ENCODE data around the gene SCN10A. TPM values are rescaled to one million over a fixed set of nuclear protein-coding genes. Genes with fewer than 3 reads are reported as not detected.

The SCN10A gene
- total RNA-seq, 4 donors from 2014 or later: not detected

GRCh38 chr3:38793721-38794120 lies 22.3 kb downstream of the SCN10A start:
- intact Hi-C loops (cut with DNase I): no loop called here
- Histone ChIP-seq H3K27me3 (no peaks in the 10 kb centered on the region), H3K36me3 (no peaks in the 10 kb centered on the region), H3K27ac (replicated peaks in 1 of 4) (no peak overlapping the region), H3K9me3 (no peaks in the 10 kb centered on the region), H3K4me1 (no peaks in the 10 kb centered on the region), H3K4me3 (no peak overlapping the region)
- DNase-seq (ENCODE audit: extremely low spot score): peak; percentile 90
- 81% methylated on average over 8 of the region's 8 CpGs for WGBS
- TF ChIP-seq CTCF (IDR thresholded peaks at IDR 0.05): no peak
- TF ChIP-seq POLR2A (IDR thresholded peaks at IDR 0.05; ENCODE audit: low read depth): no peak
- no peak for TF ChIP-seq EP300 (IDR thresholded peaks at IDR 0.05)
- TF ChIP-seq POLR2AphosphoS5 (IDR thresholded peaks at IDR 0.05): no peak

GRCh38 chr3:38792983-38793382 lies 23.0 kb downstream of the SCN10A start:
- no peaks in the 10 kb centered on the region for H3K36me3 ChIP-seq
- H3K27ac ChIP-seq (replicated peaks in 1 of 4): no peak overlapping the region
- no peak overlapping the region for H3K4me3 ChIP-seq
- 84% methylated on average over 1 of the region's 1 CpG for WGBS
- intact Hi-C loops (cut with DNase I): no loop called here
- H3K4me1 ChIP-seq: no peaks in the 10 kb centered on the region
- no peaks in the 10 kb centered on the region for H3K9me3 ChIP-seq
- no peak for TF ChIP-seq POLR2AphosphoS5 (IDR thresholded peaks at IDR 0.05)
- TF ChIP-seq EP300 (IDR thresholded peaks at IDR 0.05): no peak
- TF ChIP-seq POLR2A (IDR thresholded peaks at IDR 0.05; ENCODE audit: low read depth): no peak
- no peak for TF ChIP-seq CTCF (IDR thresholded peaks at IDR 0.05)
- no peak for DNase-seq (ENCODE audit: extremely low spot score)
- no peaks in the 10 kb centered on the region for H3K27me3 ChIP-seq

GRCh38 chr3:38782148-38782547 lies 33.9 kb downstream of the SCN10A start:
- Histone ChIP-seq H3K27ac (replicated peaks in 1 of 4) (no peak overlapping the region), H3K9me3 (peaks cover 0 to 5% (median 0%) of the 10 kb centered on the region in 4 donors), H3K4me3 (no peak overlapping the region), H3K36me3 (no peaks in the 10 kb centered on the region), H3K27me3 (no peaks in the 10 kb centered on the region), H3K4me1 (no peaks in the 10 kb centered on the region)
- TF ChIP-seq EP300 (IDR thresholded peaks at IDR 0.05): no peak
- TF ChIP-seq POLR2AphosphoS5 (IDR thresholded peaks at IDR 0.05): no peak
- TF ChIP-seq CTCF (IDR thresholded peaks at IDR 0.05): no peak
- no peak for TF ChIP-seq POLR2A (IDR thresholded peaks at IDR 0.05; ENCODE audit: low read depth)
- intact Hi-C loops (cut with DNase I): no loop called here
- WGBS: 49% methylated on average over 4 of the region's 4 CpGs
- DNase-seq (ENCODE audit: extremely low spot score): no peak

GRCh38 chr3:38773528-38773927 lies 42.5 kb downstream of the SCN10A start:
- Histone ChIP-seq H3K27ac (replicated peaks in 1 of 4) (no peak overlapping the region), H3K4me1 (no peaks in the 10 kb centered on the region), H3K36me3 (no peaks in the 10 kb centered on the region), H3K4me3 (no peak overlapping the region), H3K9me3 (peaks cover 0 to 5% (median 2%) of the 10 kb centered on the region in 4 donors), H3K27me3 (no peaks in the 10 kb centered on the region)
- DNase-seq (ENCODE audit: extremely low spot score): no peak
- intact Hi-C loops (cut with DNase I): no loop called here
- no peak for TF ChIP-seq EP300 (IDR thresholded peaks at IDR 0.05)

GRCh38 chr3:38763569-38763968 lies 52.4 kb downstream of the SCN10A start:
- DNase-seq (ENCODE audit: extremely low spot score): peak; percentile 87
- H3K4me3 ChIP-seq: no peak overlapping the region
- peaks cover 0 to 5% (median 0%) of the 10 kb centered on the region in 4 donors for H3K9me3 ChIP-seq
- no peaks in the 10 kb centered on the region for H3K36me3 ChIP-seq
- WGBS: 100% methylated on average over 1 of the region's 3 CpGs
- TF ChIP-seq CTCF (IDR thresholded peaks at IDR 0.05): no peak
- no peak for TF ChIP-seq POLR2A (IDR thresholded peaks at IDR 0.05; ENCODE audit: low read depth)
- no peak for TF ChIP-seq EP300 (IDR thresholded peaks at IDR 0.05)
- no peak for TF ChIP-seq POLR2AphosphoS5 (IDR thresholded peaks at IDR 0.05)
- H3K4me1 ChIP-seq: no peaks in the 10 kb centered on the region
- intact Hi-C loops (cut with DNase I): no loop called here
- H3K27me3 ChIP-seq: no peaks in the 10 kb centered on the region
- H3K27ac ChIP-seq (replicated peaks in 1 of 4): no peak overlapping the region
